K562 (cell line): ENCODE data around the gene ACOT7. TPM values are rescaled to one million over a fixed set of nuclear protein-coding genes. Genes with fewer than 3 reads are reported as not detected.

Experiments
- AFF1 ChIP-seq, 2 experiments: fragments of 450-650 bp; IDR thresholded peaks; 2 replicates each; pipeline ENCODE4 v1.6.1; 2018; ENCODE audit warnings: mild to moderate bottlenecking in 2 of 2, low read depth in 1 of 2; ENCODE audit not compliant: partially characterized antibody in 2 of 2
- ASH1L ChIP-seq: fragments of 450-650 bp; IDR thresholded peaks from 2 replicates; pipeline ENCODE4 v1.6.1; 2018; ENCODE audit warnings: borderline replicate concordance, mild to moderate bottlenecking, low read depth; ENCODE audit not compliant: partially characterized antibody
- ELF4 ChIP-seq: fragments of 450-650 bp; formaldehyde crosslinking; IDR thresholded peaks from 2 replicates; pipeline ENCODE4 v1.4.0; 2022; ENCODE audit warnings: missing genetic modification characterization
- FOXA3 ChIP-seq, 2 experiments: fragments of 450-650 bp in 1 of 2; sonication (generic) in 1 of 2; formaldehyde crosslinking; IDR thresholded peaks in 1 of 2; conservative IDR thresholded peaks in 1 of 2; 2 replicates each; pipeline versions ENCODE4 v1.4.0 to v1.8.0; 2020 to 2022; ENCODE audit warnings: mild to moderate bottlenecking in 2 of 2, missing genetic modification reagents in 1 of 2
- KLF13 ChIP-seq: fragments of 450-650 bp; IDR thresholded peaks from 2 replicates; pipeline ENCODE4 v1.6.1; 2016; ENCODE audit warnings: missing genetic modification characterization, low read depth, mild to moderate bottlenecking, missing compliant biosample characterization, moderate library complexity, borderline replicate concordance
- KLF6 ChIP-seq: fragments of 250-450 bp; sonication (Bioruptor Pico); IDR thresholded peaks from 2 replicates; pipeline ENCODE4 v1.4.0; 2020; ENCODE audit warnings: mild to moderate bottlenecking, moderate library complexity, borderline replicate concordance
- MAX ChIP-seq: sonication (generic); formaldehyde crosslinking; IDR thresholded peaks from 2 replicates; pipeline ENCODE4 v1.9.0; 2022; ENCODE audit warnings: mild to moderate bottlenecking, missing genetic modification reagents
- MEF2D ChIP-seq: conservative IDR thresholded peaks from 2 replicates; pipeline ENCODE4 v1.6.1; 2016; ENCODE audit warnings: low read depth, missing genetic modification characterization, missing compliant biosample characterization
- MYNN ChIP-seq, 2 experiments: sonication (generic); formaldehyde crosslinking in 1 of 2; IDR thresholded peaks; 2 replicates each; pipeline versions ENCODE4 v1.5.0 to v1.6.1; 2016 to 2020; ENCODE audit warnings: antibody characterized with exemption in 1 of 2, missing genetic modification reagents in 1 of 2
- NFE2 ChIP-seq: IDR thresholded peaks from 2 replicates; pipeline ENCODE4 v1.6.1; 2014; ENCODE audit warnings: antibody characterized with exemption, low read depth
- POLR2B ChIP-seq: fragments of 450-650 bp; IDR thresholded peaks from 2 replicates; pipeline ENCODE4 v1.6.1; 2018; ENCODE audit warnings: low read depth; ENCODE audit not compliant: partially characterized antibody
- RBM17 ChIP-seq: fragments of 200-400 bp; formaldehyde crosslinking; IDR thresholded peaks from 2 replicates; pipeline ENCODE4 v1.6.1; 2017; ENCODE audit warnings: low read depth, mild to moderate bottlenecking, low read length, borderline replicate concordance
- RCOR1 ChIP-seq, 2 experiments: IDR thresholded peaks; 2 replicates each; pipeline ENCODE4 v1.6.1; 2012; ENCODE audit warnings: low read depth in 2 of 2, low read length in 2 of 2, borderline replicate concordance in 1 of 2, improper control_type of control experiment in 1 of 2
- TAF1 ChIP-seq: IDR thresholded peaks from 2 replicates; pipeline ENCODE4 v1.6.1; 2011; ENCODE audit warnings: mild to moderate bottlenecking, low read length, moderate library complexity; ENCODE audit not compliant: insufficient read depth, control insufficient read depth, severe bottlenecking; ENCODE audit errors: extremely low read depth
- TFAP4 ChIP-seq: sonication (generic); formaldehyde crosslinking; IDR thresholded peaks from 2 replicates; pipeline ENCODE4 v1.8.0; 2022; ENCODE audit warnings: missing genetic modification reagents, mild to moderate bottlenecking, moderate library complexity, borderline replicate concordance
- THRAP3 ChIP-seq: fragments of 450-650 bp; IDR thresholded peaks from 2 replicates; pipeline ENCODE4 v1.6.1; 2016; ENCODE audit warnings: mild to moderate bottlenecking, inconsistent platforms, borderline replicate concordance
- ZNF146 ChIP-seq: IDR thresholded peaks from one replicate; pipeline ENCODE4 v1.6.1; 2018; ENCODE audit warnings: missing compliant biosample characterization; ENCODE audit not compliant: unreplicated experiment
- ZNF3 ChIP-seq: fragments of 250-450 bp; sonication (Bioruptor Pico); IDR thresholded peaks from 2 replicates; pipeline ENCODE4 v1.5.0; 2021; ENCODE audit warnings: mild to moderate bottlenecking, moderate library complexity
- ZNF384 ChIP-seq: IDR thresholded peaks from 2 replicates; pipeline ENCODE4 v1.6.1; 2012; ENCODE audit warnings: low read depth, low read length, improper control_type of control experiment
- ZNF511 ChIP-seq: sonication (generic); formaldehyde crosslinking; IDR thresholded peaks from 2 replicates; pipeline ENCODE4 v1.8.0; 2022; ENCODE audit warnings: mild to moderate bottlenecking, missing genetic modification reagents
- ZNF77 ChIP-seq: fragments of 250-450 bp; sonication (Bioruptor Pico); IDR thresholded peaks from 2 replicates; pipeline ENCODE4 v1.5.0; 2020
- polyA plus RNA-seq, 8 experiments: library from polyadenylated mRNA; depleted of rRNA in 4 of 8; stranded (reverse) in 5 of 8; unstranded in 3 of 8; fragments of >200 nt; fragmentation: Nextera tagmentation in 2 of 8; fragmentation: Illumina TruSeq in 1 of 8; extraction: Ambion mirVana in 2 of 8; extraction: Trizol in 1 of 8; gene quantifications; 2 replicates each; pipeline versions ENCODE4 v1.2.1 to v1.2.3, GENCODE V29; 2011 to 2014; ENCODE audit warnings: inconsistent platforms in 1 of 8, missing spikeins in 1 of 8
- total RNA-seq, 7 experiments: library from RNA; depleted of rRNA in 6 of 7; stranded (reverse); fragments of >200 nt in 6 of 7; fragmentation: Illumina TruSeq in 2 of 7; extraction: Trizol in 2 of 7; gene quantifications; 2 replicates each; pipeline versions ENCODE4 v1.2.1 to v1.2.3, GENCODE V29; 2011 to 2021; ENCODE audit warnings: low replicate concordance in 1 of 7

Gene ACOT7
- total and polyA plus RNA-seq, 9 of the 15 experiments (the other 6 are each of a cell fraction or from before 2014, with no cell fraction given): 7.0 to 92.6 (median 37.2) TPM

- peak; percentile 43 for TF ChIP-seq POLR2B
- TF ChIP-seq MEF2D (tag): no peak
- TF ChIP-seq THRAP3: no peak
- peak; percentile 37 to 43; a peak in 2 of 4 replicates for TF ChIP-seq FOXA3 (CRISPR knock-in tag; conservative IDR thresholded peaks at IDR 0.05 in 1 of 2, IDR thresholded peaks at IDR 0.05 in 1 of 2)
- TF ChIP-seq TAF1: peak; percentile 74
- peak in 1 of 2 experiments; percentile 48; a peak in 1 of 4 replicates for TF ChIP-seq RCOR1 (IDR thresholded peaks at IDR 0.05; ENCODE audit: borderline replicate concordance in 1 of 2, low read depth in 2 of 2, low read length in 2 of 2)
- no peak for TF ChIP-seq MYNN (IDR thresholded peaks at IDR 0.05)
- no peak for TF ChIP-seq MYNN (CRISPR knock-in tag; IDR thresholded peaks at IDR 0.05)
- TF ChIP-seq RBM17: no peak
- peak; percentile 79 for TF ChIP-seq TFAP4
- TF ChIP-seq ASH1L: no peak
- peak; percentile 38; the same call in 1 of the 2 replicates for TF ChIP-seq KLF6
- TF ChIP-seq KLF13: peak; percentile 47; the same call in 1 of the 2 replicates
- peak; percentile 84 for TF ChIP-seq ZNF511 (CRISPR knock-in tag)
- TF ChIP-seq ZNF77: no peak
- peak in 1 of 2 experiments; percentile 70 for TF ChIP-seq AFF1 (IDR thresholded peaks at IDR 0.05; ENCODE audit: low read depth in 1 of 2, partially characterized antibody in 2 of 2)
- no peak for TF ChIP-seq ZNF3 (CRISPR knock-in tag)
- TF ChIP-seq NFE2: no peak
- peak; percentile 98 for TF ChIP-seq MAX (CRISPR knock-in tag)
- no peak for TF ChIP-seq ELF4 (CRISPR knock-in tag)
- no peak for TF ChIP-seq ZNF146 (CRISPR knock-in tag)
- no peak for TF ChIP-seq ZNF384
Measured at GRCh38 chr1:6393400-6394187, at the start of gene ACOT7 (continued).
